Measurements from ENCODE around the gene STOML3. TPM values are rescaled to one million over a fixed set of nuclear protein-coding genes. Genes with fewer than 3 reads are reported as not detected.

STOML3 gene
- total and polyA plus RNA-seq, 2 of the 8 experiments (the other 6 are each of a cell fraction or from before 2014, with no cell fraction given) = 0.06 TPM; not detected in 1

GRCh38 chr13:39013462-39013861 is 22.8 kb upstream of the STOML3 start:
- Histone ChIP-seq H3K18ac (ENCODE audit: extremely low read depth, low read length) (no peak overlapping the region), H3K4ac (replicated peaks; ENCODE audit: insufficient read length, low read depth, low read length) (no peak overlapping the region), H3K23ac (ENCODE audit: insufficient read length) (no peak overlapping the region), H3K9ac (replicated peaks in 1 of 4; ENCODE audit: extremely low read depth in 1 of 4, low read depth in 3 of 4, low read length in 3 of 4) (no peak overlapping the region), H3K23me2 (ENCODE audit: low read depth, low read length) (no peaks in the 10 kb centered on the region), H3K9me3 (ENCODE audit: insufficient read depth in 2 of 2, low read depth in 1 of 2, low read length in 1 of 2) (no peaks in the 10 kb centered on the region), H3K4me2 (ENCODE audit: insufficient read depth in 1 of 2, low read depth in 2 of 2, low read length in 2 of 2) (no peak overlapping the region), H2BK12ac (ENCODE audit: low read depth, low read length) (no peak overlapping the region), H4K8ac (ENCODE audit: extremely low read depth, insufficient read depth, low read length) (no peak overlapping the region), H3K79me2 (ENCODE audit: control insufficient read depth in 1 of 2, insufficient read depth in 2 of 2, low read length in 2 of 2) (no peaks in the 10 kb centered on the region), H3K27me3 (replicated peaks in 1 of 4; ENCODE audit: control insufficient read depth in 3 of 4, extremely low read depth in 1 of 4, insufficient read depth in 3 of 4, low read length in 3 of 4) (no peaks in the 10 kb centered on the region), H3K4me3 (ENCODE audit: extremely low read depth in 1 of 4, insufficient read depth in 2 of 4, low read depth in 3 of 4, low read length in 4 of 4) (no peak overlapping the region), H4K20me1 (replicated peaks in 1 of 2; ENCODE audit: control insufficient read depth in 1 of 2, insufficient read depth in 2 of 2, low read length in 2 of 2) (peaks cover 3 to 12% of the 10 kb centered on the region in 2 experiments), H3K56ac (replicated peaks; ENCODE audit: insufficient read length, low read depth, low read length) (no peak overlapping the region), H2BK120ac (replicated peaks; ENCODE audit: low read depth, low read length) (no peak overlapping the region), H4K91ac (replicated peaks; ENCODE audit: insufficient read length, low read length) (no peak overlapping the region), H3K79me1 (ENCODE audit: low read depth, low read length) (no peaks in the 10 kb centered on the region; the same call in 1 of the 2 replicates), H3K36me3 (ENCODE audit: control insufficient read depth in 2 of 4, insufficient read depth in 4 of 4, low read length in 3 of 4) (peaks cover 31 to 94% (median 64%) of the 10 kb centered on the region in 4 experiments), H2BK5ac (ENCODE audit: low read depth, low read length) (no peak overlapping the region), H4K5ac (ENCODE audit: insufficient read length, low read depth, low read length) (no peak overlapping the region), H2BK15ac (ENCODE audit: low read length) (no peak overlapping the region), H3K27ac (ENCODE audit: low read depth, low read length) (no peak overlapping the region), H2AK5ac (ENCODE audit: low read depth, low read length) (no peak overlapping the region), H3K4me1 (replicated peaks in 1 of 4; ENCODE audit: control insufficient read depth in 3 of 4, insufficient read depth in 4 of 4, low read length in 3 of 4) (no peaks in the 10 kb centered on the region; a peak in 1 of 7 replicates), H2AFZ (ENCODE audit: low read length) (no peak overlapping the region), H3K14ac (ENCODE audit: insufficient read length) (no peak overlapping the region), H2BK20ac (ENCODE audit: low read length) (no peak overlapping the region)
- POLR2A ChIA-PET (ENCODE audit: partially characterized antibody) = interaction anchor here (1.2 to 1.8 kb wide), 3 partner anchors 11 to 24 kb away, joined by 3 to 8 read pairs (median 4); partner anchors contain the start of genes NHLRC3 and PROSER1
- FAIRE-seq (no peak), DNase-seq (ENCODE audit: low read depth in 1 of 2, low spot score in 2 of 2) (no peak)
- WGBS, 2 experiments (ENCODE audit: extremely low coverage in 1 of 2, insufficient coverage in 1 of 2, insufficient read length in 1 of 2, insufficient replicate concordance in 2 of 2, low coverage in 1 of 2, low lambda C conversion rate in 2 of 2, missing lambda C conversion rate in 1 of 2) = 100% methylated on average over 5 of the region's 5 CpGs; no CpG with 5 or more reads in 1 of the 2 experiments
- CTCF ChIA-PET (ENCODE audit: partially characterized antibody) = interaction anchor here (0.8 to 2.3 kb wide), 10 partner anchors 8 to 33 kb away, joined by 3 to 10 read pairs (median 6); no protein-coding TSS in a partner anchor
- TF ChIP-seq CHD2 (IDR thresholded peaks at IDR 0.05; ENCODE audit: low read length) (no peak), RFX5 (IDR thresholded peaks at IDR 0.05; ENCODE audit: borderline replicate concordance, low read depth, low read length) (no peak), RBBP5 (IDR thresholded peaks at IDR 0.05; ENCODE audit: borderline replicate concordance, low read depth, low read length) (no peak), NANOG (IDR thresholded peaks at IDR 0.05; ENCODE audit: insufficient read depth, low read depth, low read length, poor library complexity, severe bottlenecking) (no peak), TAF1 (IDR thresholded peaks at IDR 0.05; ENCODE audit: low read depth, low read length) (no peak), SIX5 (IDR thresholded peaks at IDR 0.05; ENCODE audit: low read depth, low read length) (no peak), EGR1 (IDR thresholded peaks at IDR 0.05; ENCODE audit: borderline replicate concordance, low read depth, low read length) (no peak), ASH2L (IDR thresholded peaks at IDR 0.05; ENCODE audit: low read length) (no peak), EZH2 (IDR thresholded peaks at IDR 0.05; ENCODE audit: low read depth, low read length, severe bottlenecking) (no peak), ZNF274 (IDR thresholded peaks at IDR 0.05; ENCODE audit: borderline replicate concordance, extremely low read depth, low read length) (no peak)
